GM13977 (cell line): ENCODE measurements around the gene AFDN.

Experiments
- DNase-seq: peaks from one replicate; pipeline ENCODE4 v3.0.0; 2012; ENCODE audit warnings: low spot score
- in situ Hi-C: fragments of 300-500 bp; cut with MboI; formaldehyde crosslinking; loops from one replicate; pipeline ENCODE4 v1.12.0; 2022; ENCODE audit warnings: low sequenced_read_pairs, low pct_unique_long_range_greater_than_20kb, mixed read lengths, inconsistent platforms; ENCODE audit not compliant: unreplicated experiment
- TF ChIP-seq, protein P1 (sequence below): IDR thresholded peaks from 2 replicates; pipeline ENCODE4 v1.5.1; 2012; ENCODE audit warnings: mild to moderate bottlenecking, control low read depth; ENCODE audit not compliant: insufficient read depth; ENCODE audit errors: extremely low read depth, missing control alignments

Gene AFDN

DNA sequence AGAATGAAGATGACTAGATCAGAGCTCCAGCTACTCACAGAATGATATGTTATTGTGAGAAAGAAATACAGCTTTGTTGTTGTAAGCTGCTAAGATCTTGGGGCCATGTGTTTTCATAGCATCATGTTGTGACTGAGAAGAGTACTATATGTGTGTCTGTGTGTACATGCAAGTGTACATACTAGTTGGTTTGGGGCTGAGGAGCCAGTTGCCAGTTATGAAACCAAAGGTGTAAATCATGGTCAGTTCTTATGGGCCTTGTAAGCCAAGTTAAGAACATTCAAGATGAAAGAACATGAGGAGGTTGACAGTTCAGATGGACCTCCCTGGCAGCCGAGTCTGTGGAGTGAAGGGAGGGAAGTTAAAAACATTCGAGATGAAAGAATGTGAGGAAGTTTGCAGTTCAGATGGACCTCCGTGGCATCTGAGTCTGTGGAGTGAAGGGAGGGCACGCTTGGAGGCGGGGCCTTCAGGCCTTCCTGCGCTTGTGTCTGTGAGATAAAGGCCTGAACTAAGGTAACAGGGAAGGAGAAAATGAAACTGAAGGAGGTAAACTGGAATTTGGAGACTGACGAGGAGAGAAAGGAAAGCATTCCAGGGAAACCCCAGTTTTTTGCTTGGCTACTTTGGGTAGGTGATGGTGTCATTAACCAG, 13.9 kb downstream of the AFDN start:
- TF ChIP-seq, protein P1, sequence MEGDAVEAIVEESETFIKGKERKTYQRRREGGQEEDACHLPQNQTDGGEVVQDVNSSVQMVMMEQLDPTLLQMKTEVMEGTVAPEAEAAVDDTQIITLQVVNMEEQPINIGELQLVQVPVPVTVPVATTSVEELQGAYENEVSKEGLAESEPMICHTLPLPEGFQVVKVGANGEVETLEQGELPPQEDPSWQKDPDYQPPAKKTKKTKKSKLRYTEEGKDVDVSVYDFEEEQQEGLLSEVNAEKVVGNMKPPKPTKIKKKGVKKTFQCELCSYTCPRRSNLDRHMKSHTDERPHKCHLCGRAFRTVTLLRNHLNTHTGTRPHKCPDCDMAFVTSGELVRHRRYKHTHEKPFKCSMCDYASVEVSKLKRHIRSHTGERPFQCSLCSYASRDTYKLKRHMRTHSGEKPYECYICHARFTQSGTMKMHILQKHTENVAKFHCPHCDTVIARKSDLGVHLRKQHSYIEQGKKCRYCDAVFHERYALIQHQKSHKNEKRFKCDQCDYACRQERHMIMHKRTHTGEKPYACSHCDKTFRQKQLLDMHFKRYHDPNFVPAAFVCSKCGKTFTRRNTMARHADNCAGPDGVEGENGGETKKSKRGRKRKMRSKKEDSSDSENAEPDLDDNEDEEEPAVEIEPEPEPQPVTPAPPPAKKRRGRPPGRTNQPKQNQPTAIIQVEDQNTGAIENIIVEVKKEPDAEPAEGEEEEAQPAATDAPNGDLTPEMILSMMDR = no peak
- DNase-seq = no peak
- in situ Hi-C loops = no loop called here

DNA sequence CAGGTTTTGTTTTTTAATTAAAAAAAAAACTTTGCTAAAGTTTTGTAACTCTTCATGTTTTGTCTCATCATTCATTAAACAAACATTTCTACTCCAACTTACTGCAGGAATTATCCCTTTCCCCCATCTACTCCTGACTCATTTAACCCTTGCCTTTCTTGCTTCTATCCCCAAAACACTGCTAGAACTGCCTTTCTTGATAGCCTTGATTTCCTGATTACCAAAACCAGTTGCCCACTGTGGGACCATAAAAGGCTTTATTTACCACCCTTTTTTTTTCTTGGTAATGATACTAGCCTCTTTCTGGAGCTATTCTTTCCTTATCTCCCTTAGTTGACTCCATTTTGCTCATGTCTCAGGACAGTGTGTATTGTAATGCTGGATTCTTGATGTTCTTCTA, 15.3 kb downstream of the AFDN start:
- TF ChIP-seq, protein P1 = no peak
- no peak for DNase-seq
- in situ Hi-C loops = no loop called here

DNA sequence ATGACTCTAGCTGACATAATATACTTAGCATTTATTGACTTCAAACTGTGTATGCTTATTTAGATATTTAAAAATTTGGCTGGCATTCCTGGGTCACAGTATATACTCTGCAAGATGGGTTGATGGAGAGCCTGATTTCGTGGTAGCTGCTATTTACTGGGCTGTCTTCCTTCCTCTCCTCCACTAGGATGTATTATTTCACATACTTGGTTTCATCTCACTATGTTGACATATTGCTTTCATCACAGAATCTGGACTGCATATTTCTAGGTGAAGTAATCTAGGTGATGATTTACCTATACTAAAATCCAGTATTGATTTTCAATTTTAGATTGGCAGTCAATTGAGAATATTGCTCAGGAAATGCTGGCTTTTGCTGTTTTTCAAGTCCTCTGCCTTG, 15.7 kb downstream of the AFDN start:
- in situ Hi-C loops = no loop called here

DNA sequence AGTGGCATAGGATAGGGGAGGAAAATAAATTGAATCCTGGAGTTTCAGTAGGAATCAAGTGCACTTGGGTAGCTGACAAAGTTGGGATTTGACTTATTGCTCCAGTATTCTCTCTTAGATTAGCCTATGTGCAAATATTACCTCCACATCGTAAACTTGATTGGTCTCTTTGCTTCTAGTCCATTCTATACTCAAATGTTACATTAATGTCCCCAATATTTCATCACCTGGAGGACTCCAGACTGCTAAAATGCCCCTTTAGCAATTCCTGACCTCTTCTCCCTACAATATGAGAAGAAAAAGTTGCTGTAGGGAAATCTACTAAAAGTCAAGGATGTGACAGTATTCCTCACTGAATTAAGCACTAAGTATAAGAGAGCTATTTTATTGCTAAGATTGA, 16.3 kb downstream of the AFDN start:
- TF ChIP-seq, protein P1 = no peak
- in situ Hi-C loops = no loop called here

More for the DNA sequence above, 15.7 kb downstream of the AFDN start:
- no peak for DNase-seq
- TF ChIP-seq, protein P1 = no peak

DNA sequence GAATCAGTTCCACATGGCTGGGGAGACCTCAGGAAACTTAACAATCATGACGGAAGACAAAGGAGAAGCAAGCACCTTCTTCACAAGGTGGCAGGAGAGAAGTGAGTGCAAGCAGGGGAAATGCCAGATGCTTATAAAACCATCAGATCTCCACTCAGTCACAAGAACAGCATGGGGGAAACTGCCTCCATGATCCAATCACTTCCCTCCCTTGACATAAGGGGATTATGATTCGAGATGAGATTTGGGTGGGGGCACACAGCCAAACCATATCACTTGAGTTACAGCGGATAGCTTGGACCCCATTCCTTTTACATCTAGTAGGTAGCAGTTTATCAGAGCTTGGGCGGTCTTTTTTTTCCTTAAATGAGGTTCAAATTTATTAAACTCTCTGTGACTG, 19.1 kb downstream of the AFDN start:
- in situ Hi-C loops = no loop called here
- no peak for DNase-seq
- TF ChIP-seq, protein P1 = no peak

More for the DNA sequence above, 16.3 kb downstream of the AFDN start:
- no peak for DNase-seq

DNA sequence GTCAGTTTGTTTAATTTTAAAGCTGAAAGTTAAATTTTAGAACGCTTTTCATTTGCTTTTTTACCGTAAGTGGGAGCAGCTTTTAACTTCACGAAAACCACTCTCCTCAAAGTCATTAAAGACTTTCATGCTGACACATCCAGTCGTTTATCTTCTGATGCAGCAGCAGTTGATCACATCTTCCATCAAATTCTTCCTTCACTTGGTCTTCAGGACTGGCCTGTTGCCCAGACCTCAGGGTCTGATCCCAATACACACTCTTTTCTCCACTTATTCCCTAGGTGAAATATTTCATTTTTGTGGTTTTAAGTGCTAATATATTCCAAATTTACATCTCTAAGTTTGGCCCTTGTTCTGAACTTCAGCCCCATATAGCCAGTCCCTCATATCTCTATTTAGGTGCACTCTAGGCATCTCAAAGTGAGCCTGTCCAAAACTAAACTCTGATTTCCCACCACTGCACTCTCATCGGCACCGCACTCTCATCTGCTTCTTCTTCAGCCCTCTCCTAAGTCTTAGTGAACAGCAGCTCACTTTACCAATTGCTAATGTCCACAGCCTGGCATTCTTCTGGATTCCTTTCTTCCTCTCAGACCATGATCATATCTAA, 20.4 kb downstream of the AFDN start:
- TF ChIP-seq, protein P1 = no peak
- in situ Hi-C loops = no loop called here
- DNase-seq = no peak
